OCI-LY1 (cell line): ENCODE measurements around the gene KLKB1.

Experiments
- EZH2 ChIP-seq: fragments of 200-600 bp; sonication (generic), shearing (Covaris generic); IDR thresholded peaks from 2 replicates; pipeline ENCODE4 v1.8.0; 2017; ENCODE audit warnings: borderline replicate concordance, mixed run types, mild to moderate bottlenecking, antibody characterized with exemption, low read length, moderate library complexity, mixed read lengths
- TF ChIP-seq, protein P1 (sequence below): fragments of 200-600 bp; sonication (generic), shearing (Covaris generic); IDR thresholded peaks from 2 replicates; pipeline ENCODE4 v1.5.1; 2017; ENCODE audit warnings: mild to moderate bottlenecking, antibody characterized with exemption, low read length, moderate library complexity, mixed read lengths

- TF ChIP-seq, protein P1, sequence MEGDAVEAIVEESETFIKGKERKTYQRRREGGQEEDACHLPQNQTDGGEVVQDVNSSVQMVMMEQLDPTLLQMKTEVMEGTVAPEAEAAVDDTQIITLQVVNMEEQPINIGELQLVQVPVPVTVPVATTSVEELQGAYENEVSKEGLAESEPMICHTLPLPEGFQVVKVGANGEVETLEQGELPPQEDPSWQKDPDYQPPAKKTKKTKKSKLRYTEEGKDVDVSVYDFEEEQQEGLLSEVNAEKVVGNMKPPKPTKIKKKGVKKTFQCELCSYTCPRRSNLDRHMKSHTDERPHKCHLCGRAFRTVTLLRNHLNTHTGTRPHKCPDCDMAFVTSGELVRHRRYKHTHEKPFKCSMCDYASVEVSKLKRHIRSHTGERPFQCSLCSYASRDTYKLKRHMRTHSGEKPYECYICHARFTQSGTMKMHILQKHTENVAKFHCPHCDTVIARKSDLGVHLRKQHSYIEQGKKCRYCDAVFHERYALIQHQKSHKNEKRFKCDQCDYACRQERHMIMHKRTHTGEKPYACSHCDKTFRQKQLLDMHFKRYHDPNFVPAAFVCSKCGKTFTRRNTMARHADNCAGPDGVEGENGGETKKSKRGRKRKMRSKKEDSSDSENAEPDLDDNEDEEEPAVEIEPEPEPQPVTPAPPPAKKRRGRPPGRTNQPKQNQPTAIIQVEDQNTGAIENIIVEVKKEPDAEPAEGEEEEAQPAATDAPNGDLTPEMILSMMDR = no peak
- TF ChIP-seq EZH2 = no peak
These were observed 56.0 kb downstream of the KLKB1 start for GRCh38 chr4:186283311-186283710.
